ENCODE results near the gene STK24. TPM values are rescaled to one million over a fixed set of nuclear protein-coding genes. Genes with fewer than 3 reads are reported as not detected.

The STK24 gene
- polyA plus RNA-seq, 2 donors, result 104 to 122 TPM

GRCh38 chr13:98441056-98441676 is 135.7 kb downstream of the STK24 start:
- Histone ChIP-seq H3K27me3 (ENCODE audit: control insufficient read depth in 1 of 2, insufficient read depth in 2 of 2, low read length in 2 of 2) (no peaks in the 10 kb centered on the region), H3K9me3 (ENCODE audit: control insufficient read depth in 2 of 2, insufficient read depth in 1 of 2, low read depth in 1 of 2, low read length in 1 of 2) (no peaks in the 10 kb centered on the region), H3K4me3 (ENCODE audit: low read depth in 1 of 2, low read length in 2 of 2) (no peak overlapping the region), H3K4me1 (ENCODE audit: control insufficient read depth in 2 of 2, insufficient read depth in 2 of 2, low read length in 1 of 2) (peaks cover 0 to 6% of the 10 kb centered on the region in 2 donors), H3K27ac (ENCODE audit: low read depth in 2 of 2, low read length in 1 of 2) (no peak overlapping the region), H3K36me3 (ENCODE audit: control insufficient read depth in 2 of 2, insufficient read depth in 2 of 2, low read length in 1 of 2) (no peaks in the 10 kb centered on the region)
- WGBS, 2 donors, result 86 to 88% methylated on average over 21 of the region's 21 CpGs

GRCh38 chr13:98440390-98441055 is 136.4 kb downstream of the STK24 start:
- Histone ChIP-seq H3K36me3 (ENCODE audit: control insufficient read depth in 2 of 2, insufficient read depth in 2 of 2, low read length in 1 of 2) (no peaks in the 10 kb centered on the region), H3K4me3 (ENCODE audit: low read depth in 1 of 2, low read length in 2 of 2) (no peak overlapping the region), H3K27ac (ENCODE audit: low read depth in 2 of 2, low read length in 1 of 2) (no peak overlapping the region), H3K27me3 (ENCODE audit: control insufficient read depth in 1 of 2, insufficient read depth in 2 of 2, low read length in 2 of 2) (no peaks in the 10 kb centered on the region), H3K9me3 (ENCODE audit: control insufficient read depth in 2 of 2, insufficient read depth in 1 of 2, low read depth in 1 of 2, low read length in 1 of 2) (no peaks in the 10 kb centered on the region), H3K4me1 (ENCODE audit: control insufficient read depth in 2 of 2, insufficient read depth in 2 of 2, low read length in 1 of 2) (peaks cover 0 to 5% of the 10 kb centered on the region in 2 donors)
- 95% methylated on average over 25 of the region's 25 CpGs for WGBS, 2 donors

DNA sequence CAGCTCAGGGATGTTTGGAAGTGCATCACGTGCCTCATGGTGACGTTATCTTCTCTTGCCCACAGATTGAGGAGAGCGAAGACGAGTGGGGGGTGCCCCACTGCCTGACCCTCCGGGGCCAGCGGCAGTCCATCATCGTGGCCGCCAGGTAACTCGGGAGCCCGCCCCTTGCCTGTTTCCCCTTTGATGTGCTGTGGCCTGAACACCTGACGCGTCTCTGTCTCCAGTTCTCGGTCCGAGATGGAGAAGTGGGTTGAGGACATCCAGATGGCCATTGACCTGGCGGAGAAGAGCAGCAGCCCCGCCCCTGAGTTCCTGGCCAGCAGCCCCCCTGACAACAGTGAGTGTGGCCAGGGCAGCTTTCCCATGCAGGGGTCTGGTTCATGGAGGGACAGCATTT is 137.0 kb downstream of the STK24 start:
- 90 to 91% methylated on average over 16 of the region's 16 CpGs for WGBS, 2 donors
- H3K36me3 ChIP-seq (ENCODE audit: control insufficient read depth in 2 of 2, insufficient read depth in 2 of 2, low read length in 1 of 2), result no peaks in the 10 kb centered on the region

GRCh38 chr13:98439126-98439828 is 137.6 kb downstream of the STK24 start:
- Histone ChIP-seq H3K36me3 (ENCODE audit: control insufficient read depth in 2 of 2, insufficient read depth in 2 of 2, low read length in 1 of 2) (no peaks in the 10 kb centered on the region), H3K27ac (ENCODE audit: low read depth in 2 of 2, low read length in 1 of 2) (no peak overlapping the region), H3K4me3 (ENCODE audit: low read depth in 1 of 2, low read length in 2 of 2) (no peak overlapping the region), H3K27me3 (ENCODE audit: control insufficient read depth in 1 of 2, insufficient read depth in 2 of 2, low read length in 2 of 2) (no peaks in the 10 kb centered on the region), H3K9me3 (ENCODE audit: control insufficient read depth in 2 of 2, insufficient read depth in 1 of 2, low read depth in 1 of 2, low read length in 1 of 2) (no peaks in the 10 kb centered on the region), H3K4me1 (ENCODE audit: control insufficient read depth in 2 of 2, insufficient read depth in 2 of 2, low read length in 1 of 2) (no peaks in the 10 kb centered on the region)
- 90% methylated on average over 32 of the region's 32 CpGs for WGBS, 2 donors

More for the DNA sequence above, 137.0 kb downstream of the STK24 start:
- Histone ChIP-seq H3K27me3 (ENCODE audit: control insufficient read depth in 1 of 2, insufficient read depth in 2 of 2, low read length in 2 of 2) (no peaks in the 10 kb centered on the region), H3K4me3 (ENCODE audit: low read depth in 1 of 2, low read length in 2 of 2) (no peak overlapping the region), H3K9me3 (ENCODE audit: control insufficient read depth in 2 of 2, insufficient read depth in 1 of 2, low read depth in 1 of 2, low read length in 1 of 2) (no peaks in the 10 kb centered on the region), H3K27ac (ENCODE audit: low read depth in 2 of 2, low read length in 1 of 2) (no peak overlapping the region), H3K4me1 (ENCODE audit: control insufficient read depth in 2 of 2, insufficient read depth in 2 of 2, low read length in 1 of 2) (no peaks in the 10 kb centered on the region)

DNA sequence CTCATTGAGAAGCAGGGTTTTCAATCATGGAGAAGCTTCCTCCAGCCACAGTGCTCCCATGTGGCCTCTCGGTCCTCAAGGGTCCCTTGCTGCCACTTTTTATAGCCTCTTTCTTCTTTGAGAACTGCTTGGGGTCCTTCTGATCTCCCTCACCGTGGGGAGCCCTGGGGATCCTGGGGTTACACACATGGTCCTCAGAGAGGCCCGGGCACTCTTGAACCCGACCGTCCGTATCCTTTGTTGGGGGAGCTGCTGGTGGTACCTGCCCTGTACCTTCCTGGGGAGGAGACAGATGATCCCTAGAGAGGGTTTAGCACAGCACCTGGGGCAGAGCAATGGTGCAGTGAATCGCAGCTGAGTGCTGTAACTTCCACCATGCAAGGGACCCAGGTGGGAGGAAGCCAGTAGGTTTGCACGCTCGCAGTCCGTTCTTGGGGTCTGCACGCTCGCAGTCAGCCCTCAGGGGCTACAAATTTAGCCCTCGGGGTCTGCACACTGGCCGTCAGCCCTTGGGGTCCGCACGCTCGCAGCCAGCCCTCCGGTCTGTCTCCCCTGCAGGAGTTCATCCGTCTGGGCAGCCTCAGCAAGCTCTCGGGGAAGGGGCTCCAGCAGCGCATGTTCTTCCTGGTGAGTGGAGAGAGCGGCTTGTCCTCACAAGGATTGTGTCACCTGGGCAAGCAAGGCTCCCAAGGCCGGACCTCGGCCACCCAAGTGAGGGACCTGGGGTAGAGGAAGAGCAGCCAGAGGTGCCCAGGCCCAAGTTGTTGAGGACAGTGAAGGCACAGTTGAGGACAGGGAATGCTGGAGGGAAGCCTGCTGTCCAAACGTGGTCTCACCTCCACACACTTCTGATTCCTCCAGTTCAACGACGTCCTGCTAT is 138.4 kb downstream of the STK24 start:
- H3K4me1 ChIP-seq (ENCODE audit: control insufficient read depth in 2 of 2, insufficient read depth in 2 of 2, low read length in 1 of 2), result no peaks in the 10 kb centered on the region
- H3K36me3 ChIP-seq (ENCODE audit: control insufficient read depth in 2 of 2, insufficient read depth in 2 of 2, low read length in 1 of 2), result no peaks in the 10 kb centered on the region
- H3K9me3 ChIP-seq (ENCODE audit: control insufficient read depth in 2 of 2, insufficient read depth in 1 of 2, low read depth in 1 of 2, low read length in 1 of 2), result no peaks in the 10 kb centered on the region
- no peak overlapping the region for H3K27ac ChIP-seq (ENCODE audit: low read depth in 2 of 2, low read length in 1 of 2)
- no peak overlapping the region for H3K4me3 ChIP-seq (ENCODE audit: low read depth in 1 of 2, low read length in 2 of 2)
- H3K27me3 ChIP-seq (ENCODE audit: control insufficient read depth in 1 of 2, insufficient read depth in 2 of 2, low read length in 2 of 2), result no peaks in the 10 kb centered on the region
- WGBS, 2 donors, result 93 to 94% methylated on average over 27 of the region's 27 CpGs

DNA sequence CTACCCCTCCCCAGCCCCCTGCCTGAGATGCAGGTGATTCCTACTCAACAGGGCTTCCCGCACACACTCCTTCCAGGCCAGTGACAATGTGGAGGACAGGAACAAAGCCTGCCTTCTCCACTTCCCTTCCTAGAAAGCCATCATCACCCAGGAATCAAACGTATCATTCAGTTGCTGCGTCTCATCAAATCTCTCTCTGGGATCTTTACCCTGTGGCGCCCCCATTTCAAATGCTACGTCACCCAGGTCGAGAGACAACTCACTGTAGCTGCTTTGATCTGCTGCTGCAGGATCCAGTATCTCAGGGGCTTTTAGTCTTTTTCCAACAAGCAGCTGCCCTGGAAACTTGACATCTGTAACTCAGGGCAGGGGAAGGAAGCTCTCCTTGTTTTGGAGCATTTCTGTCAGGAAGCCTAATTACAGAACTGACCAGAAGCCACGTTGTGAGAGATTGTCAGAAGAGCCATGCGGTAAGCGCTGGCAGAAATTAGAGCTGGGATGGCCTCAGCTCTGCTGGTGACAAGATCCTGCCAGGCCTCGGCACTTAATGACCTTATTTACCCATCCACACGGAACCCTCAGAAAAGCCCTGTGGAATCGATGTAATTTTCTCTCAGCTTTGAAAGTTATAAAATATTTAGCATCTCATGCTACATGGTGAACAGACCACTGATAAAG is 140.5 kb downstream of the STK24 start:
- no peak overlapping the region for H3K4me3 ChIP-seq (ENCODE audit: low read depth in 1 of 2, low read length in 2 of 2)
- WGBS, 2 donors, result 79 to 84% methylated on average over 12 of the region's 12 CpGs
- no peak overlapping the region for H3K27ac ChIP-seq (ENCODE audit: low read depth in 2 of 2, low read length in 1 of 2)

DNA sequence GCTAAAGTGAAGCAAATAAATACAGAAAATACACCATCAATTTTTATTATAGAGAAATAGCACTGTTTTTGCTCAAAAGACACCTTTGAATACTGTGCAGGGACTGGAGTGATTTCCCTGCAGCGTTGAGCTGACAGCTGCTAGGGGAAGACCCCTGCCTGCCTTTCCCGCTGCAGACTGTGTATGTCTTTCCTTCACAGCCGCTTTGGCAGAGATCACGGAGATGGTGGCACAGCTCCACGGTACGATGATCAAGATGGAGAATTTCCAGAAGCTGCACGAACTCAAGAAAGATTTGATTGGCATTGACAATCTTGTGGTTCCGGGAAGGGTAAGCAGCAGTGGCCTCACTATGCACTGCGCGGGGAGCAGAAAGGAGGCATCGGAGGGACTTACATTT is 141.5 kb downstream of the STK24 start:
- no peaks in the 10 kb centered on the region for H3K9me3 ChIP-seq (ENCODE audit: control insufficient read depth in 2 of 2, insufficient read depth in 1 of 2, low read depth in 1 of 2, low read length in 1 of 2)
- no peaks in the 10 kb centered on the region for H3K4me1 ChIP-seq (ENCODE audit: control insufficient read depth in 2 of 2, insufficient read depth in 2 of 2, low read length in 1 of 2)
- no peaks in the 10 kb centered on the region for H3K27me3 ChIP-seq (ENCODE audit: control insufficient read depth in 1 of 2, insufficient read depth in 2 of 2, low read length in 2 of 2)
- no peak overlapping the region for H3K4me3 ChIP-seq (ENCODE audit: low read depth in 1 of 2, low read length in 2 of 2)
- H3K27ac ChIP-seq (ENCODE audit: low read depth in 2 of 2, low read length in 1 of 2), result no peak overlapping the region
- WGBS, 2 donors, result 83% methylated on average over 11 of the region's 11 CpGs
- H3K36me3 ChIP-seq (ENCODE audit: control insufficient read depth in 2 of 2, insufficient read depth in 2 of 2, low read length in 1 of 2), result no peaks in the 10 kb centered on the region

More for the DNA sequence above, 140.5 kb downstream of the STK24 start:
- H3K4me1 ChIP-seq (ENCODE audit: control insufficient read depth in 2 of 2, insufficient read depth in 2 of 2, low read length in 1 of 2), result no peaks in the 10 kb centered on the region
- H3K27me3 ChIP-seq (ENCODE audit: control insufficient read depth in 1 of 2, insufficient read depth in 2 of 2, low read length in 2 of 2), result no peaks in the 10 kb centered on the region
- no peaks in the 10 kb centered on the region for H3K9me3 ChIP-seq (ENCODE audit: control insufficient read depth in 2 of 2, insufficient read depth in 1 of 2, low read depth in 1 of 2, low read length in 1 of 2)
- no peaks in the 10 kb centered on the region for H3K36me3 ChIP-seq (ENCODE audit: control insufficient read depth in 2 of 2, insufficient read depth in 2 of 2, low read length in 1 of 2)

DNA sequence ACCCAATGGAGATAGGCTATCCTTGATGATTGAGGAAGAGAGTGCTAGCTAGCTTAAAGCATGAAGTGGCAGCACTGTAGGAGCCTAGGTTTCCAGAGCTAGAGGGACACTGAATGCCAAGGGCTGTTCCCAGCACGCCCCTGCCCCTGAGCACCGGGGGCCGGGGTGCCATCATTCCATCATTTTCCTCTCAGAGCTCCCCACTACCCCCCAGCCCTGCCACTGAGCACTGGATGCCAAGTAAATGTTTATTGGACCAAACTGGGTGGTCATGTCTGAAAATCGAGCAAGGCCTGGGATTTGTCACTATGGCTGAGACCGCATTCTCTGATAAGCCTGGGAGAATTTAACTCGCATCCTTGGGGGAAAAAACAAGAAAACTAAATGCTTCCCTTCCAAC is 142.8 kb downstream of the STK24 start:
- 93 to 96% methylated on average over 6 of the region's 6 CpGs for WGBS, 2 donors
- Histone ChIP-seq H3K36me3 (ENCODE audit: control insufficient read depth in 2 of 2, insufficient read depth in 2 of 2, low read length in 1 of 2) (peaks cover 0 to 1% of the 10 kb centered on the region in 2 donors), H3K27me3 (ENCODE audit: control insufficient read depth in 1 of 2, insufficient read depth in 2 of 2, low read length in 2 of 2) (no peaks in the 10 kb centered on the region), H3K4me3 (ENCODE audit: low read depth in 1 of 2, low read length in 2 of 2) (no peak overlapping the region), H3K27ac (ENCODE audit: low read depth in 2 of 2, low read length in 1 of 2) (no peak overlapping the region), H3K4me1 (ENCODE audit: control insufficient read depth in 2 of 2, insufficient read depth in 2 of 2, low read length in 1 of 2) (no peaks in the 10 kb centered on the region), H3K9me3 (ENCODE audit: control insufficient read depth in 2 of 2, insufficient read depth in 1 of 2, low read depth in 1 of 2, low read length in 1 of 2) (no peaks in the 10 kb centered on the region)

GRCh38 chr13:98433654-98434053 is 143.3 kb downstream of the STK24 start:
- Histone ChIP-seq H3K9me3 (ENCODE audit: control insufficient read depth in 2 of 2, insufficient read depth in 1 of 2, low read depth in 1 of 2, low read length in 1 of 2) (no peaks in the 10 kb centered on the region), H3K27ac (ENCODE audit: low read depth in 2 of 2, low read length in 1 of 2) (no peak overlapping the region), H3K27me3 (ENCODE audit: control insufficient read depth in 1 of 2, insufficient read depth in 2 of 2, low read length in 2 of 2) (no peaks in the 10 kb centered on the region), H3K4me1 (ENCODE audit: control insufficient read depth in 2 of 2, insufficient read depth in 2 of 2, low read length in 1 of 2) (no peaks in the 10 kb centered on the region), H3K36me3 (ENCODE audit: control insufficient read depth in 2 of 2, insufficient read depth in 2 of 2, low read length in 1 of 2) (peaks cover 0 to 2% of the 10 kb centered on the region in 2 donors), H3K4me3 (ENCODE audit: low read depth in 1 of 2, low read length in 2 of 2) (no peak overlapping the region)
- WGBS, 2 donors, result 93 to 96% methylated on average over 10 of the region's 10 CpGs
